ES-I3 (cell line): ENCODE data around the gene GNB5.

Experiments used
- H3K36me3 ChIP-seq: 2 replicates; pipeline ENCODE4 v1.6.1; 2013; ENCODE audit warnings: mild to moderate bottlenecking, low read length, control low read depth, moderate library complexity; ENCODE audit not compliant: insufficient read depth
- H3K4me1 ChIP-seq: 2 replicates; pipeline ENCODE4 v1.6.1; 2013; ENCODE audit warnings: mild to moderate bottlenecking, control low read depth, low read length; ENCODE audit not compliant: insufficient read depth
- H3K9ac ChIP-seq: 2 replicates; pipeline ENCODE4 v1.6.1; 2013; ENCODE audit warnings: low read depth, mild to moderate bottlenecking, low read length, moderate library complexity
- H3K9me3 ChIP-seq: 2 replicates; pipeline ENCODE4 v1.6.1; 2013; ENCODE audit warnings: mild to moderate bottlenecking, low read length, moderate library complexity; ENCODE audit not compliant: control insufficient read depth, insufficient read depth

Gene GNB5

GRCh38 chr15:52133510-52134220 lies 57.5 kb downstream of the GNB5 start:
- Histone ChIP-seq H3K9ac (no peak overlapping the region), H3K36me3 (no peaks in the 10 kb centered on the region), H3K4me1 (no peaks in the 10 kb centered on the region), H3K9me3 (no peaks in the 10 kb centered on the region)

- Histone ChIP-seq H3K9ac (no peak overlapping the region), H3K36me3 (no peaks in the 10 kb centered on the region), H3K9me3 (no peaks in the 10 kb centered on the region), H3K4me1 (no peaks in the 10 kb centered on the region)
Observed at GRCh38 chr15:52132066-52132465, 59.1 kb downstream of the GNB5 start.

GRCh38 chr15:52128568-52128967 lies 62.6 kb downstream of the GNB5 start:
- Histone ChIP-seq H3K9ac (no peak overlapping the region), H3K9me3 (no peaks in the 10 kb centered on the region), H3K36me3 (no peaks in the 10 kb centered on the region), H3K4me1 (no peaks in the 10 kb centered on the region)

GRCh38 chr15:52124270-52124880 lies 66.8 kb downstream of the GNB5 start:
- Histone ChIP-seq H3K9me3 (no peaks in the 10 kb centered on the region), H3K9ac (no peak overlapping the region)

GRCh38 chr15:52121896-52122295 lies 69.3 kb downstream of the GNB5 start:
- H3K4me1 ChIP-seq, result no peaks in the 10 kb centered on the region
- H3K9ac ChIP-seq, result no peak overlapping the region
- H3K36me3 ChIP-seq, result no peaks in the 10 kb centered on the region
- H3K9me3 ChIP-seq, result no peaks in the 10 kb centered on the region

More at GRCh38 chr15:52124270-52124880, 66.8 kb downstream of the GNB5 start:
- H3K4me1 ChIP-seq, result no peaks in the 10 kb centered on the region
- no peaks in the 10 kb centered on the region for H3K36me3 ChIP-seq

GRCh38 chr15:52121006-52121405 lies 70.2 kb downstream of the GNB5 start:
- Histone ChIP-seq H3K9ac (no peak overlapping the region), H3K9me3 (no peaks in the 10 kb centered on the region), H3K4me1 (no peaks in the 10 kb centered on the region), H3K36me3 (no peaks in the 10 kb centered on the region)

GRCh38 chr15:52120488-52120887 lies 70.7 kb downstream of the GNB5 start:
- Histone ChIP-seq H3K9ac (no peak overlapping the region), H3K9me3 (no peaks in the 10 kb centered on the region), H3K36me3 (no peaks in the 10 kb centered on the region), H3K4me1 (no peaks in the 10 kb centered on the region)

GRCh38 chr15:52118969-52119749 lies 72.0 kb downstream of the GNB5 start:
- no peaks in the 10 kb centered on the region for H3K9me3 ChIP-seq
- H3K9ac ChIP-seq, result no peak overlapping the region
- H3K36me3 ChIP-seq, result no peaks in the 10 kb centered on the region
- H3K4me1 ChIP-seq, result no peaks in the 10 kb centered on the region

GRCh38 chr15:52117549-52117948 lies 73.6 kb downstream of the GNB5 start:
- no peaks in the 10 kb centered on the region for H3K4me1 ChIP-seq
- H3K9ac ChIP-seq, result no peak overlapping the region
- no peaks in the 10 kb centered on the region for H3K9me3 ChIP-seq
- no peaks in the 10 kb centered on the region for H3K36me3 ChIP-seq

GRCh38 chr15:52115598-52116427 lies 75.4 kb downstream of the GNB5 start:
- H3K36me3 ChIP-seq, result no peaks in the 10 kb centered on the region
- H3K9me3 ChIP-seq, result no peaks in the 10 kb centered on the region; the same call in 1 of the 2 replicates
- no peak overlapping the region for H3K9ac ChIP-seq
- H3K4me1 ChIP-seq, result no peaks in the 10 kb centered on the region; the same call in 1 of the 2 replicates

GRCh38 chr15:52114261-52115055 lies 76.7 kb downstream of the GNB5 start:
- Histone ChIP-seq H3K36me3 (no peaks in the 10 kb centered on the region), H3K4me1 (peaks cover 7% of the 10 kb centered on the region; the same call in 1 of the 2 replicates), H3K9ac (no peak overlapping the region), H3K9me3 (no peaks in the 10 kb centered on the region; the same call in 1 of the 2 replicates)

- no peaks in the 10 kb centered on the region for H3K36me3 ChIP-seq
- H3K9me3 ChIP-seq, result no peaks in the 10 kb centered on the region; the same call in 1 of the 2 replicates
- H3K9ac ChIP-seq, result no peak overlapping the region
- peaks cover 13% of the 10 kb centered on the region for H3K4me1 ChIP-seq
Observed at GRCh38 chr15:52113708-52114107, 77.5 kb downstream of the GNB5 start.

- H3K36me3 ChIP-seq, result no peaks in the 10 kb centered on the region
- H3K4me1 ChIP-seq, result peaks cover 15% of the 10 kb centered on the region
- no peaks in the 10 kb centered on the region; the same call in 1 of the 2 replicates for H3K9me3 ChIP-seq
- H3K9ac ChIP-seq, result no peak overlapping the region
Observed at GRCh38 chr15:52113235-52113634, 78.0 kb downstream of the GNB5 start.
